ENCODE measurements around the gene PPARD. TPM values are rescaled to one million over a fixed set of nuclear protein-coding genes. Genes with fewer than 3 reads are reported as not detected.

The PPARD gene
- total RNA-seq, 1 donor from 2014 or later, result 4.9 TPM

GRCh38 chr6:35370124-35370741 is 27.9 kb downstream of the PPARD start:
- no peak overlapping the region for H2AFZ ChIP-seq (replicated peaks)
- peak overlapping the region; percentile 4 for H3K27ac Mint-ChIP-seq
- DNase-seq (ENCODE audit: low spot score), result no peak
- no peaks in the 10 kb centered on the region for H4K20me1 ChIP-seq (ENCODE audit: low read depth)
- H3K27ac ChIP-seq, result no peak overlapping the region
- TF ChIP-seq CTCF (IDR thresholded peaks at IDR 0.05), result no peak
- no peak for TF ChIP-seq EZH2 (IDR thresholded peaks at IDR 0.05)
- TF ChIP-seq EZH2phosphoT487 (IDR thresholded peaks at IDR 0.05), result no peak
- no peaks in the 10 kb centered on the region for H3K9me3 Mint-ChIP-seq
- peaks cover 8% of the 10 kb centered on the region for H3K36me3 Mint-ChIP-seq
- no peaks in the 10 kb centered on the region for H3K36me3 ChIP-seq
- H3K9me3 ChIP-seq (ENCODE audit: low read depth), result no peaks in the 10 kb centered on the region
- H3K4me1 ChIP-seq, result no peaks in the 10 kb centered on the region
- H3K4me3 ChIP-seq, result no peak overlapping the region
- no peaks in the 10 kb centered on the region for H3K27me3 ChIP-seq
- no peak overlapping the region for H3K4me3 Mint-ChIP-seq
- peaks cover 6% of the 10 kb centered on the region for H3K4me1 Mint-ChIP-seq
- H3K4me2 ChIP-seq, result no peak overlapping the region
- no peak overlapping the region for H3K9ac ChIP-seq
- peaks cover 9% of the 10 kb centered on the region for H3K27me3 Mint-ChIP-seq (ENCODE audit: insufficient read depth, low read depth)
- no peaks in the 10 kb centered on the region for H3K79me2 ChIP-seq (ENCODE audit: low read depth)
- H3F3A ChIP-seq (ENCODE audit: low read depth), result no peaks in the 10 kb centered on the region

GRCh38 chr6:35370785-35371493 is 28.6 kb downstream of the PPARD start:
- H3K4me2 ChIP-seq, result no peak overlapping the region
- Mint-ChIP-seq H3K27ac (peak overlapping the region; percentile 43), H3K36me3 (peaks cover 8% of the 10 kb centered on the region), H3K9me3 (no peaks in the 10 kb centered on the region), H3K4me3 (no peak overlapping the region), H3K27me3 (ENCODE audit: insufficient read depth, low read depth) (peaks cover 6% of the 10 kb centered on the region), H3K4me1 (peaks cover 6% of the 10 kb centered on the region)
- no peak overlapping the region for H3K4me3 ChIP-seq
- no peak for DNase-seq (ENCODE audit: low spot score)
- no peaks in the 10 kb centered on the region for H3F3A ChIP-seq (ENCODE audit: low read depth)
- H3K79me2 ChIP-seq (ENCODE audit: low read depth), result no peaks in the 10 kb centered on the region
- H3K27me3 ChIP-seq, result no peaks in the 10 kb centered on the region
- TF ChIP-seq CTCF (IDR thresholded peaks at IDR 0.05) (no peak), EZH2 (IDR thresholded peaks at IDR 0.05) (no peak), EZH2phosphoT487 (IDR thresholded peaks at IDR 0.05) (no peak)
- no peak overlapping the region for H3K27ac ChIP-seq
- no peaks in the 10 kb centered on the region for H3K4me1 ChIP-seq
- H3K9me3 ChIP-seq (ENCODE audit: low read depth), result no peaks in the 10 kb centered on the region
- no peaks in the 10 kb centered on the region for H3K36me3 ChIP-seq
- H2AFZ ChIP-seq (replicated peaks), result no peak overlapping the region
- H3K9ac ChIP-seq, result no peak overlapping the region
- H4K20me1 ChIP-seq (ENCODE audit: low read depth), result no peaks in the 10 kb centered on the region

GRCh38 chr6:35371494-35372262 is 29.3 kb downstream of the PPARD start:
- no peak overlapping the region for H3K4me3 Mint-ChIP-seq
- peak overlapping the region; percentile 43 for H3K27ac Mint-ChIP-seq
- Histone ChIP-seq H3K27ac (no peak overlapping the region), H3K4me1 (no peaks in the 10 kb centered on the region), H3K4me2 (no peak overlapping the region), H3K9me3 (ENCODE audit: low read depth) (no peaks in the 10 kb centered on the region), H3K36me3 (no peaks in the 10 kb centered on the region), H4K20me1 (ENCODE audit: low read depth) (no peaks in the 10 kb centered on the region), H2AFZ (replicated peaks) (no peak overlapping the region), H3F3A (ENCODE audit: low read depth) (no peaks in the 10 kb centered on the region), H3K9ac (no peak overlapping the region), H3K27me3 (no peaks in the 10 kb centered on the region), H3K4me3 (no peak overlapping the region), H3K79me2 (ENCODE audit: low read depth) (no peaks in the 10 kb centered on the region)
- TF ChIP-seq CTCF (IDR thresholded peaks at IDR 0.05) (no peak), EZH2 (IDR thresholded peaks at IDR 0.05) (no peak), EZH2phosphoT487 (IDR thresholded peaks at IDR 0.05) (no peak)
- peaks cover 8% of the 10 kb centered on the region for H3K36me3 Mint-ChIP-seq
- H3K27me3 Mint-ChIP-seq (ENCODE audit: insufficient read depth, low read depth), result peaks cover 6% of the 10 kb centered on the region
- no peak for DNase-seq (ENCODE audit: low spot score)
- no peaks in the 10 kb centered on the region for H3K9me3 Mint-ChIP-seq
- H3K4me1 Mint-ChIP-seq, result peaks cover 6% of the 10 kb centered on the region
